Measurements from ENCODE around the gene BTBD8.

The BTBD8 gene

GRCh38 chr1:92168657-92169056, 88.5 kb downstream of the BTBD8 start:
- no peak for DNase-seq

GRCh38 chr1:92169214-92170005, 89.3 kb downstream of the BTBD8 start:
- in situ Hi-C loops (cut with HindIII; ENCODE audit: low pct_ligation_motif_present, low pct_unique_long_range_greater_than_20kb, low sequenced_read_pairs) = no loop called here
- DNase-seq = no peak

More at GRCh38 chr1:92168657-92169056, 88.5 kb downstream of the BTBD8 start:
- in situ Hi-C loops (cut with HindIII; ENCODE audit: low pct_ligation_motif_present, low pct_unique_long_range_greater_than_20kb, low sequenced_read_pairs) = no loop called here

- no peak for DNase-seq
- in situ Hi-C loops (cut with HindIII; ENCODE audit: low pct_ligation_motif_present, low pct_unique_long_range_greater_than_20kb, low sequenced_read_pairs) = no loop called here
Measured at GRCh38 chr1:92184632-92185031, 104.5 kb downstream of the BTBD8 start.

GRCh38 chr1:92186081-92186480, 105.9 kb downstream of the BTBD8 start:
- in situ Hi-C loops (cut with HindIII; ENCODE audit: low pct_ligation_motif_present, low pct_unique_long_range_greater_than_20kb, low sequenced_read_pairs) = no loop called here

GRCh38 chr1:92188436-92189255, 108.5 kb downstream of the BTBD8 start:
- no peak for DNase-seq
- in situ Hi-C loops (cut with HindIII; ENCODE audit: low pct_ligation_motif_present, low pct_unique_long_range_greater_than_20kb, low sequenced_read_pairs) = no loop called here

More at GRCh38 chr1:92186081-92186480, 105.9 kb downstream of the BTBD8 start:
- DNase-seq = no peak

- no peak for DNase-seq
- in situ Hi-C loops (cut with HindIII; ENCODE audit: low pct_ligation_motif_present, low pct_unique_long_range_greater_than_20kb, low sequenced_read_pairs) = no loop called here
Measured at GRCh38 chr1:92191726-92192125, 111.6 kb downstream of the BTBD8 start.

GRCh38 chr1:92192246-92192645, 112.1 kb downstream of the BTBD8 start:
- in situ Hi-C loops (cut with HindIII; ENCODE audit: low pct_ligation_motif_present, low pct_unique_long_range_greater_than_20kb, low sequenced_read_pairs) = no loop called here
- DNase-seq = no peak

GRCh38 chr1:92194511-92194910, 114.4 kb downstream of the BTBD8 start:
- in situ Hi-C loops (cut with HindIII; ENCODE audit: low pct_ligation_motif_present, low pct_unique_long_range_greater_than_20kb, low sequenced_read_pairs) = no loop called here
- no peak for DNase-seq

- DNase-seq = no peak
- in situ Hi-C loops (cut with HindIII; ENCODE audit: low pct_ligation_motif_present, low pct_unique_long_range_greater_than_20kb, low sequenced_read_pairs) = no loop called here
Measured at GRCh38 chr1:92201973-92202372, 121.8 kb downstream of the BTBD8 start.

- in situ Hi-C loops (cut with HindIII; ENCODE audit: low pct_ligation_motif_present, low pct_unique_long_range_greater_than_20kb, low sequenced_read_pairs) = no loop called here
Measured at GRCh38 chr1:92203105-92203504, 123.0 kb downstream of the BTBD8 start.

GRCh38 chr1:92210701-92211100, 130.6 kb downstream of the BTBD8 start:
- in situ Hi-C loops (cut with HindIII; ENCODE audit: low pct_ligation_motif_present, low pct_unique_long_range_greater_than_20kb, low sequenced_read_pairs) = no loop called here
- no peak for DNase-seq

More at GRCh38 chr1:92203105-92203504, 123.0 kb downstream of the BTBD8 start:
- DNase-seq = no peak

GRCh38 chr1:92211166-92211565, 131.0 kb downstream of the BTBD8 start:
- no peak for DNase-seq
- in situ Hi-C loops (cut with HindIII; ENCODE audit: low pct_ligation_motif_present, low pct_unique_long_range_greater_than_20kb, low sequenced_read_pairs) = no loop called here

- in situ Hi-C loops (cut with HindIII; ENCODE audit: low pct_ligation_motif_present, low pct_unique_long_range_greater_than_20kb, low sequenced_read_pairs) = no loop called here
- DNase-seq = no peak
Measured at GRCh38 chr1:92217721-92218120, 137.6 kb downstream of the BTBD8 start, which contains the start of gene C1orf146. Gene C1orf146, plus strand, starts transcription at chr1:92217915. Its CDS starts 13,506 bp downstream, at chr1:92231421.

- in situ Hi-C loops (cut with HindIII; ENCODE audit: low pct_ligation_motif_present, low pct_unique_long_range_greater_than_20kb, low sequenced_read_pairs) = no loop called here
- DNase-seq = no peak
Measured at GRCh38 chr1:92218559-92218958, 138.4 kb downstream of the BTBD8 start.

- DNase-seq = no peak
- in situ Hi-C loops (cut with HindIII; ENCODE audit: low pct_ligation_motif_present, low pct_unique_long_range_greater_than_20kb, low sequenced_read_pairs) = no loop called here
Measured at GRCh38 chr1:92219028-92219427, 138.9 kb downstream of the BTBD8 start.

- in situ Hi-C loops (cut with HindIII; ENCODE audit: low pct_ligation_motif_present, low pct_unique_long_range_greater_than_20kb, low sequenced_read_pairs) = no loop called here
- DNase-seq = no peak
Measured at GRCh38 chr1:92228401-92228800, 148.3 kb downstream of the BTBD8 start.

- in situ Hi-C loops (cut with HindIII; ENCODE audit: low pct_ligation_motif_present, low pct_unique_long_range_greater_than_20kb, low sequenced_read_pairs) = no loop called here
- no peak for DNase-seq
Measured at GRCh38 chr1:92230736-92231135, 150.6 kb downstream of the BTBD8 start.

Data from ACHN (cell line).